ENCODE results near the gene VPS54. TPM values are rescaled to one million over a fixed set of nuclear protein-coding genes. Genes with fewer than 3 reads are reported as not detected.

Gene VPS54
- total RNA-seq, 4 donors from 2014 or later = 27.1 to 36.7 (median 27.9) TPM

DNA sequence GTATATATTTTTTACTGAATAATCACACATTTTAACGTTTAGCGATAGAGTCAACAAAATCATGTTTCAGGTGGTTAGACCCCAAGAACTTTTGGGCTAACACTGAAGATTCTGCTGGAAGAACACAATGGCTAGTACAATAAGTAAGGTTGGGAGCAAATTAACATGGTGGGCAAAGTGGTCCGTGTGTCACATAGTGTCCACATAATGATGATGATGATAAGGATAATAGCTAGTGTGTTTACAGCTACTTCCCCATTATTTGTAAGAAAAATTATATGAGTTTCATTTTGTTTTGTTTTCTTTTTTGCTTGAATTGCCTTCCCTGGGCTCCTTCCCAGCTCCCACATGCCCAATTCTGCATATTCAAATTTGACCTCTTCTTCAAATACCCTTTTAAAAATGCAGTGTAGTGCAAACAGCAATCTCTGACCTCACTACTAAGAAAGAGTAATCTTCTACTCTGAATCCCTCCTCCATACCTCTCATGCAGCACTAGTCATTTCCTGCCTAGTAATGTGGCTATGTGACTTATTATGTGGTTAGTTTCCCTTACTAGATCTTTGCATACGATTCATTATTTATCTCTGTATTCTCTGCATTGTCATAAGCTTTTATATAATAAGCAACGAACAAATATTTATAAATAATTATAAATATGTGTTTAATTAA lies 16.9 kb upstream of the VPS54 start:
- TF ChIP-seq, protein P1, sequence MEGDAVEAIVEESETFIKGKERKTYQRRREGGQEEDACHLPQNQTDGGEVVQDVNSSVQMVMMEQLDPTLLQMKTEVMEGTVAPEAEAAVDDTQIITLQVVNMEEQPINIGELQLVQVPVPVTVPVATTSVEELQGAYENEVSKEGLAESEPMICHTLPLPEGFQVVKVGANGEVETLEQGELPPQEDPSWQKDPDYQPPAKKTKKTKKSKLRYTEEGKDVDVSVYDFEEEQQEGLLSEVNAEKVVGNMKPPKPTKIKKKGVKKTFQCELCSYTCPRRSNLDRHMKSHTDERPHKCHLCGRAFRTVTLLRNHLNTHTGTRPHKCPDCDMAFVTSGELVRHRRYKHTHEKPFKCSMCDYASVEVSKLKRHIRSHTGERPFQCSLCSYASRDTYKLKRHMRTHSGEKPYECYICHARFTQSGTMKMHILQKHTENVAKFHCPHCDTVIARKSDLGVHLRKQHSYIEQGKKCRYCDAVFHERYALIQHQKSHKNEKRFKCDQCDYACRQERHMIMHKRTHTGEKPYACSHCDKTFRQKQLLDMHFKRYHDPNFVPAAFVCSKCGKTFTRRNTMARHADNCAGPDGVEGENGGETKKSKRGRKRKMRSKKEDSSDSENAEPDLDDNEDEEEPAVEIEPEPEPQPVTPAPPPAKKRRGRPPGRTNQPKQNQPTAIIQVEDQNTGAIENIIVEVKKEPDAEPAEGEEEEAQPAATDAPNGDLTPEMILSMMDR (IDR thresholded peaks at IDR 0.05; ENCODE audit: low read depth) = no peak

DNA sequence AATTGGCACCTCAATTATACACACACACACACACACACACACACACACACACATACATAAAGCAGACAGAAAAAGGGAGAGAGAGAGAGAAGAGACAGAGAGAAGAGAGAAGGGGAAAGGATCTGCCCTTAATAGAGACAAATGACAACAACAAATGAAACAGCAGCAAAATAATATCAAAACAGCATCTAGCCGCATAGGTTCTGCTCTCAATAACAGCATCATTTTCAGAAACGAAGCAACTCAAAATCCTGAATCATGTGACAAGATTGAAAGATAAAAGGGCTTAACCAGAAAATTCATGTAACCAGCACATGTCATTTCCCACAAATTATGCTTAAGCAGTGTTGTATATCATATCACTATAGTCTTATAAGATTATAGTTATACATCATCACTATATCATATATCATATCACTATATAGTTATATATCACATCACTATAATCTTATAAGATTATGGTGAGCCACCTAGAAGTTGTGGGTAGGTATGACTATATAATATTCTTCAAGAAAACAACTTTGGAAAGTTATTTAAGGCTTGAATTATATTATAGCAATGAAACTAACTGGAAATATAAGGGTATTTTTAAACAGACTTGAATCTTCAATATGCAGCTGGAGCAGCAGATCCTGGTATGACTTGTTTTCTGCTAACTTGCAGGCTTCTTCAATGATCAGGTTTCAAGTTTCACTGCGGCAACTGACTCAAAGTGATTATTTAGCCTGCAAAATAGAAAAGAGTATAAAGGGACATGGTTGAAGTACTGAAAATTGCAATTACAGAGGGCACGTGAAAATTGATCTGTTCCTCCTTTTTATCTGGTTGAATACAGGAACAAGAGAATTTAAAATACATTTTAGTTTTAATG lies 16.1 kb upstream of the VPS54 start:
- TF ChIP-seq, protein P1 (IDR thresholded peaks at IDR 0.05; ENCODE audit: low read depth) = no peak

- TF ChIP-seq, protein P1 (IDR thresholded peaks at IDR 0.05; ENCODE audit: low read depth) = no peak
Measured at GRCh38 chr2:64029116-64029665, 10.0 kb upstream of the VPS54 start.

DNA sequence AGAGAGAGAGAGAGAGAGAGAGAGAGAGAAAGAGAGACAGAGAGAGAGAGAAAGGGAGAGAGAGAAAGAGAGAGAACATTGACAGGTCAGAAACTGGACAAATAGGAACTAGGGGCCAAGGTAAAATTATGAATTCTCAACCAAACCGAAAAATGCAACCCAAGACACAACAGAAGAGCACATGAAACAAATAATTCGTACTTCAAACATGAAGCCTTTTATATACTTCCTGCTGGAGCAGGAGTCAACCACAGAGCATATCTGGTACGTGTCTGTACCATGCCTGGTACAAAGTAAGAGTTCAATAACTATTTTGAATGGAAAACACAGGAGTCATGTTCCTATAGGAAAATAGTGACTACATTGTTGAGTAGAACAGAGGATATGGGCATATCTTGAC lies 6.5 kb upstream of the VPS54 start:
- TF ChIP-seq, protein P1 (IDR thresholded peaks at IDR 0.05; ENCODE audit: low read depth) = no peak

DNA sequence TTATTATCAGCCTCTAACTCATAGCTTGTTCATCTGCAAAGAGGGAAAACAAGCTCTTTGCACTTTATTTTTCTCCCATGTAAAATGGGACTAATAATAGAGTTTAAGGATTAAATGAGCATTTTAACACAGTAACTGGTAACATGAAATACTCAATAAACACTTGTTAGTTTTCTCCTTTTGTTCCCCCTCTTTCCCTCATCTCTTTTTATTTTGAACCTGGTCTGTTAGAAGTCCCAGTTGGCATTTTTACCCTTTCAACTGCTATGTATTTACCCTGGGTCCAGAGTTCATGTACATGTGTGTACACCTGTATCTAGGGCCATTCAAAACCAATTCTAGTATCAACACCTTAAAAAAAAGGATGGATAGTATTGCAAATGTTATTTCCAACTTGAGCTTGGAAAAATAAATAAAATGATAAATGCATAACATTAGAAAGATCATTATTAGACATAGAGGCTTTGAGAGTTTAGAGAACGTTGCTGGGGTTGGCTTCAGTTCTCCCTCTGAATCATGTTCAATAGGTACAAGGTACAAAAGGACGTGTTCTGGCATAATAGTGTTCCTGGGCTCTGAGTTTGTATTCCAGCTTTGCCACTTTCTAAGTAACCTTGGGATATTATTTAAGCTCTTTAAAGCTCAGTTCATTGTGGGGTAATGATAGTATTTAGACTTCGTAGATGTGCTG lies 5.2 kb upstream of the VPS54 start:
- TF ChIP-seq, protein P1 (IDR thresholded peaks at IDR 0.05; ENCODE audit: low read depth) = no peak

- TF ChIP-seq, protein P1 (IDR thresholded peaks at IDR 0.05; ENCODE audit: low read depth) = no peak
Measured at GRCh38 chr2:64023485-64024258, 4.4 kb upstream of the VPS54 start.
